AG04449 (cell line): ENCODE measurements around the gene TBC1D2.

Experiments used
- CTCF ChIA-PET: fragments of 350-600 bp; formaldehyde crosslinking; extraction: SDS; loops from one replicate; lab custom pipeline; 2021; ENCODE audit warnings: antibody characterized with exemption; lab: Yijun Ruan, JAX
- POLR2A ChIA-PET: fragments of 400-600, 350-600 bp; formaldehyde crosslinking; extraction: SDS; loops from one replicate; lab custom pipeline; 2020; ENCODE audit warnings: antibody characterized with exemption, inconsistent platforms; lab: Yijun Ruan, JAX
- DNase-seq: peaks from one replicate; pipeline ENCODE4 v3.0.0-alpha.2; 2010; ENCODE audit warnings: low read depth, low spot score
- H3K4me3 ChIP-seq: 2 replicates; pipeline ENCODE4 v1.5.1; 2011; ENCODE audit warnings: low read depth, mild to moderate bottlenecking, control low read depth, low read length
- CTCF ChIP-seq: IDR thresholded peaks from one replicate; pipeline ENCODE4 v1.5.1; 2011; ENCODE audit warnings: mild to moderate bottlenecking, moderate library complexity, low read length, control low read depth, inconsistent platforms; ENCODE audit not compliant: insufficient read depth; ENCODE audit errors: missing control alignments

TBC1D2 gene

GRCh38 chr9:98162613-98163012, 92.8 kb downstream of the TBC1D2 start:
- no peak for TF ChIP-seq CTCF
- DNase-seq: no peak
- H3K4me3 ChIP-seq: no peak overlapping the region
- POLR2A ChIA-PET: no interaction called here
- CTCF ChIA-PET: no interaction called here

GRCh38 chr9:98161851-98162250, 93.6 kb downstream of the TBC1D2 start:
- CTCF ChIA-PET: no interaction called here
- POLR2A ChIA-PET: no interaction called here
- DNase-seq: no peak
- TF ChIP-seq CTCF: no peak
- no peak overlapping the region for H3K4me3 ChIP-seq

DNA sequence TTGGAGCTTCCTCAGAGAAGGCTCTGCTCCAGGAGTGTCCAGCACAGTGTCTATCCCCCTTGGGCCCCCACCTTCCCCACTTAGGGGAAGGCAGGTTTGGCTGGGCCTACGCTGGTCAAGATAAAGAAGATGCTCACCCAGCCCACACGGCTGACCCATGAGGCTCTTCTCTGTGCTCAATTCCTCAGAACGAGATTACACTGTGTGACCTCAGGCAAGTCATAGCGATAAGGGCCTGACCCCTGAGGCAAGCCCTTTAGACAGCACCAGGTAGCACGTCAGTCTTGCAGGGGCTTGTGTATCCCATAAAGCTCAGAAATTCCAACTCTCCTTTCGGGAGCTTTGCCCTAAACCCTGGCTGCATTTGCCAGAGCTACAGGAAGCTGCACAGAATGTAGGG, 95.7 kb downstream of the TBC1D2 start:
- ChIA-PET CTCF (no interaction called here), POLR2A (no interaction called here)
- H3K4me3 ChIP-seq: no peak overlapping the region
- no peak for DNase-seq
- no peak for TF ChIP-seq CTCF

- H3K4me3 ChIP-seq: no peak overlapping the region
- ChIA-PET CTCF (no interaction called here), POLR2A (no interaction called here)
- TF ChIP-seq CTCF: no peak
- no peak for DNase-seq
Observed at GRCh38 chr9:98159301-98159700, 96.1 kb downstream of the TBC1D2 start.

GRCh38 chr9:98158071-98158831, 97.2 kb downstream of the TBC1D2 start:
- no peak for TF ChIP-seq CTCF
- POLR2A ChIA-PET: no interaction called here
- no peak for DNase-seq
- CTCF ChIA-PET: interaction anchor here (1.4 kb wide), 1 partner anchor 20 kb away, joined by 3 read pairs; no protein-coding TSS in a partner anchor
- no peak overlapping the region for H3K4me3 ChIP-seq

- no peak overlapping the region for H3K4me3 ChIP-seq
- CTCF ChIA-PET: interaction anchor here (1.4 kb wide), 1 partner anchor 21 kb away, joined by 3 read pairs; no protein-coding TSS in a partner anchor
- no peak for DNase-seq
- POLR2A ChIA-PET: no interaction called here
- TF ChIP-seq CTCF: no peak
Observed at GRCh38 chr9:98157372-98157771, 98.1 kb downstream of the TBC1D2 start.
